ENCODE data around the gene FBXW11. TPM values are rescaled to one million over a fixed set of nuclear protein-coding genes. Genes with fewer than 3 reads are reported as not detected.
"Not testable (repeated sequence)": the region's sequence is repeated elsewhere in the genome, so short reads cannot be mapped to it uniquely, and the experiment has no call there.

Gene FBXW11
- total RNA-seq, 1 experiment from 2014 or later: 53.7 TPM

GRCh38 chr5:172043865-172044264 lies 37.4 kb upstream of the FBXW11 start:
- Histone ChIP-seq H3K4me3 (ENCODE audit: insufficient read depth, low read depth, low read length) (no peak overlapping the region), H3K27me3 (ENCODE audit: control insufficient read depth, insufficient read depth, low read length) (no peaks in the 10 kb centered on the region), H3K36me3 (replicated peaks; ENCODE audit: control insufficient read depth, insufficient read depth, low read length) (0 out of 2 replicates have a peak, but pooled peaks cover 2% of the 10 kb centered on the region)
- no peak for DNase-seq

GRCh38 chr5:172042183-172042582 lies 35.7 kb upstream of the FBXW11 start:
- Histone ChIP-seq H3K27me3 (ENCODE audit: control insufficient read depth, insufficient read depth, low read length) (no peaks in the 10 kb centered on the region), H3K36me3 (replicated peaks; ENCODE audit: control insufficient read depth, insufficient read depth, low read length) (0 out of 2 replicates have a peak, but pooled peaks cover 2% of the 10 kb centered on the region), H3K4me3 (ENCODE audit: insufficient read depth, low read depth, low read length) (no peak overlapping the region)
- DNase-seq: no peak

- no peak for DNase-seq
Observed at GRCh38 chr5:172038167-172038566, 31.7 kb upstream of the FBXW11 start.

GRCh38 chr5:172035049-172035448 lies 28.6 kb upstream of the FBXW11 start:
- H3K27me3 ChIP-seq (ENCODE audit: control insufficient read depth, insufficient read depth, low read length): no peaks in the 10 kb centered on the region
- H3K4me3 ChIP-seq (ENCODE audit: insufficient read depth, low read depth, low read length): no peak overlapping the region
- DNase-seq: no peak

More at GRCh38 chr5:172038167-172038566, 31.7 kb upstream of the FBXW11 start:
- H3K27me3 ChIP-seq (ENCODE audit: control insufficient read depth, insufficient read depth, low read length): no peaks in the 10 kb centered on the region
- H3K36me3 ChIP-seq (replicated peaks; ENCODE audit: control insufficient read depth, insufficient read depth, low read length): no peaks in the 10 kb centered on the region
- H3K4me3 ChIP-seq (ENCODE audit: insufficient read depth, low read depth, low read length): no peak overlapping the region

GRCh38 chr5:172031894-172032461 lies 25.5 kb upstream of the FBXW11 start:
- no peak for DNase-seq
- no peaks in the 10 kb centered on the region for H3K27me3 ChIP-seq (ENCODE audit: control insufficient read depth, insufficient read depth, low read length)
- no peaks in the 10 kb centered on the region for H3K36me3 ChIP-seq (replicated peaks; ENCODE audit: control insufficient read depth, insufficient read depth, low read length)
- no peak overlapping the region for H3K4me3 ChIP-seq (ENCODE audit: insufficient read depth, low read depth, low read length)

More at GRCh38 chr5:172035049-172035448, 28.6 kb upstream of the FBXW11 start:
- H3K36me3 ChIP-seq (replicated peaks; ENCODE audit: control insufficient read depth, insufficient read depth, low read length): no peaks in the 10 kb centered on the region

GRCh38 chr5:172029876-172030275 lies 23.4 kb upstream of the FBXW11 start:
- Histone ChIP-seq H3K4me3 (ENCODE audit: insufficient read depth, low read depth, low read length) (no peak overlapping the region), H3K27me3 (ENCODE audit: control insufficient read depth, insufficient read depth, low read length) (no peaks in the 10 kb centered on the region), H3K36me3 (replicated peaks; ENCODE audit: control insufficient read depth, insufficient read depth, low read length) (no peaks in the 10 kb centered on the region)
- no peak for DNase-seq

- H3K27me3 ChIP-seq (ENCODE audit: control insufficient read depth, insufficient read depth, low read length): no peaks in the 10 kb centered on the region
- DNase-seq: no peak
- H3K4me3 ChIP-seq (ENCODE audit: insufficient read depth, low read depth, low read length): no peak overlapping the region
- no peaks in the 10 kb centered on the region for H3K36me3 ChIP-seq (replicated peaks; ENCODE audit: control insufficient read depth, insufficient read depth, low read length)
Observed at GRCh38 chr5:172028167-172028566, 21.7 kb upstream of the FBXW11 start.

- not testable (repeated sequence) for H3K36me3 ChIP-seq (replicated peaks; ENCODE audit: control insufficient read depth, insufficient read depth, low read length); DNase-seq; H3K4me3 ChIP-seq (ENCODE audit: insufficient read depth, low read depth, low read length); H3K27me3 ChIP-seq (ENCODE audit: control insufficient read depth, insufficient read depth, low read length)
Observed at GRCh38 chr5:172020110-172020786, 13.8 kb upstream of the FBXW11 start.

- Histone ChIP-seq H3K27me3 (ENCODE audit: control insufficient read depth, insufficient read depth, low read length) (no peaks in the 10 kb centered on the region), H3K4me3 (ENCODE audit: insufficient read depth, low read depth, low read length) (no peak overlapping the region), H3K36me3 (replicated peaks; ENCODE audit: control insufficient read depth, insufficient read depth, low read length) (no peaks in the 10 kb centered on the region)
- no peak for DNase-seq
Observed at GRCh38 chr5:172015346-172015745, 8.9 kb upstream of the FBXW11 start.

GRCh38 chr5:172010278-172010677 lies 3.8 kb upstream of the FBXW11 start:
- DNase-seq: no peak
- no peaks in the 10 kb centered on the region for H3K27me3 ChIP-seq (ENCODE audit: control insufficient read depth, insufficient read depth, low read length)
- no peaks in the 10 kb centered on the region for H3K36me3 ChIP-seq (replicated peaks; ENCODE audit: control insufficient read depth, insufficient read depth, low read length)
- no peak overlapping the region for H3K4me3 ChIP-seq (ENCODE audit: insufficient read depth, low read depth, low read length)

- no peak for DNase-seq
- no peaks in the 10 kb centered on the region for H3K36me3 ChIP-seq (replicated peaks; ENCODE audit: control insufficient read depth, insufficient read depth, low read length)
- H3K4me3 ChIP-seq (ENCODE audit: insufficient read depth, low read depth, low read length): no peak overlapping the region
- no peaks in the 10 kb centered on the region for H3K27me3 ChIP-seq (ENCODE audit: control insufficient read depth, insufficient read depth, low read length)
Observed at GRCh38 chr5:172009536-172010270, 3.3 kb upstream of the FBXW11 start.

- no peaks in the 10 kb centered on the region for H3K36me3 ChIP-seq (replicated peaks; ENCODE audit: control insufficient read depth, insufficient read depth, low read length)
- H3K27me3 ChIP-seq (ENCODE audit: control insufficient read depth, insufficient read depth, low read length): no peaks in the 10 kb centered on the region
- DNase-seq: peak; percentile 59
- H3K4me3 ChIP-seq (ENCODE audit: insufficient read depth, low read depth, low read length): no peak overlapping the region
Observed at GRCh38 chr5:172008689-172009141, 2.3 kb upstream of the FBXW11 start.

- H3K27me3 ChIP-seq (ENCODE audit: control insufficient read depth, insufficient read depth, low read length): no peaks in the 10 kb centered on the region
- H3K4me3 ChIP-seq (ENCODE audit: insufficient read depth, low read depth, low read length): peak overlapping the region; percentile 91; the same call in 1 of the 2 replicates
- no peak for DNase-seq
- no peaks in the 10 kb centered on the region for H3K36me3 ChIP-seq (replicated peaks; ENCODE audit: control insufficient read depth, insufficient read depth, low read length)
Observed at GRCh38 chr5:172008111-172008455, 1.6 kb upstream of the FBXW11 start.

- Histone ChIP-seq H3K36me3 (replicated peaks; ENCODE audit: control insufficient read depth, insufficient read depth, low read length) (no peaks in the 10 kb centered on the region), H3K4me3 (ENCODE audit: insufficient read depth, low read depth, low read length) (peak overlapping the region; percentile 91), H3K27me3 (ENCODE audit: control insufficient read depth, insufficient read depth, low read length) (no peaks in the 10 kb centered on the region)
- DNase-seq: no peak
Observed at GRCh38 chr5:172007175-172008110, 1.0 kb upstream of the FBXW11 start.

All from H7 (cell line).